HT1080 (cell line): ENCODE measurements around the gene B3GNT4. TPM values are rescaled to one million over a fixed set of nuclear protein-coding genes. Genes with fewer than 3 reads are reported as not detected.
A peak's percentile ranks its signal among the peaks of the same experiment; 100 is the strongest.
"Not testable (repeated sequence)": the region's sequence is repeated elsewhere in the genome, so short reads cannot be mapped to it uniquely, and the experiment has no call there.

Source experiments
- DNase-seq: peaks from one replicate; pipeline ENCODE4 v3.0.0-alpha.2; 2015; ENCODE audit warnings: low read depth
- total RNA-seq: library from RNA; depleted of rRNA; stranded (reverse); fragments of >200 nt; shearing (Covaris generic); gene quantifications from 2 replicates; pipeline ENCODE4 v1.2.3, GENCODE V29; 2014

B3GNT4 gene
- total RNA-seq, 1 experiment from 2014 or later: 0.51 TPM

- no peak for DNase-seq
Measured at GRCh38 chr12:122187466-122187865, 16.0 kb upstream of the B3GNT4 start.

GRCh38 chr12:122189626-122190475 is 13.7 kb upstream of the B3GNT4 start:
- no peak for DNase-seq

GRCh38 chr12:122190842-122191668 is 12.5 kb upstream of the B3GNT4 start:
- peak; percentile 60 for DNase-seq

GRCh38 chr12:122192441-122192840 is 11.1 kb upstream of the B3GNT4 start:
- no peak for DNase-seq

GRCh38 chr12:122194804-122195203 is 8.7 kb upstream of the B3GNT4 start:
- no peak for DNase-seq

- no peak for DNase-seq
Measured at GRCh38 chr12:122195405-122195804, 8.1 kb upstream of the B3GNT4 start.

- DNase-seq: no peak
Measured at GRCh38 chr12:122197612-122197966, 5.9 kb upstream of the B3GNT4 start.

- no peak for DNase-seq
Measured at GRCh38 chr12:122199484-122200355, 3.8 kb upstream of the B3GNT4 start.

GRCh38 chr12:122200541-122201175 is 2.9 kb upstream of the B3GNT4 start:
- no peak for DNase-seq

GRCh38 chr12:122201381-122201780 is 2.1 kb upstream of the B3GNT4 start:
- DNase-seq: no peak

GRCh38 chr12:122202017-122202416 is 1.5 kb upstream of the B3GNT4 start:
- DNase-seq: no peak

- DNase-seq: not testable (repeated sequence)
Measured at GRCh38 chr12:122202811-122203210, 698 bp upstream of the B3GNT4 start.

- no peak for DNase-seq
Measured at GRCh38 chr12:122204167-122205052, 901 bp downstream of the B3GNT4 start.

- DNase-seq: no peak
Measured at GRCh38 chr12:122205053-122205925, 1.8 kb downstream of the B3GNT4 start.

- DNase-seq: no peak
Measured at GRCh38 chr12:122206111-122206881, 2.8 kb downstream of the B3GNT4 start.

- DNase-seq: no peak
Measured at GRCh38 chr12:122206976-122207375, 3.5 kb downstream of the B3GNT4 start.

GRCh38 chr12:122207391-122207790 is 3.9 kb downstream of the B3GNT4 start:
- DNase-seq: no peak
